Ureter (tissue), 1 donor: ENCODE data around the gene SNORC. TPM values are rescaled to one million over a fixed set of nuclear protein-coding genes. Genes with fewer than 3 reads are reported as not detected.

Source experiments
- DNase-seq: peaks from one replicate; pipeline ENCODE4 v3.0.0-alpha.2; 2020; ENCODE audit warnings: low spot score
- total RNA-seq: library from RNA; stranded (reverse); gene quantifications from one replicate; pipeline ENCODE4 v1.2.4, GENCODE V29; 2023
- donor health status: DM: yes; HTN: yes; CAD: no.

The SNORC gene
- total RNA-seq, 1 donor from 2014 or later: 7.3 TPM

DNA sequence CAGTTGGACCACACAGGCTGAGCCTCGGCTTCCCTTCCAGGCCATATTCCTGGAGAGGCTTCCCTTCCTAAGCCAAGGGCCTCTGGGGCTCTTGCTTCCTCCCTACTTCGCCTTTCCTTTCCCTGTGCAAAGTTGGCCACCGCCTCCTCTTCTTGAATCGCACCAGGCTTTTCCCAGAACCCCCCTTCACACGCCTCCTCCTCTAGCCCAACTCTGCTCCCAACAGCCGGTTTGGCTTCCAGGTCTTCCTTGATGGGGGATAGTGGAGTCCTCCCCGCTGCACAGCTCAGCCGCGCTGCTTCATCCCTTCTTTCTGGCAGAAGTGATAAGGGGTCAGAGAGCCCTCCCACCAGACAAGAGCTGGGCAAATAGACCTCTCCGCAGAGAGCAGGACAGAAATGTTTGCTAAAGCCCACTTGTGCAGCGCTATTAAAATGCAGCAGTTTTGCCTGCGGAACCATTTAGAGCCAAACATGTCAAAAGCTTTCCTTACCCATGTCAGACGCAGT lies 56.4 kb downstream of the SNORC start:
- DNase-seq: no peak

DNA sequence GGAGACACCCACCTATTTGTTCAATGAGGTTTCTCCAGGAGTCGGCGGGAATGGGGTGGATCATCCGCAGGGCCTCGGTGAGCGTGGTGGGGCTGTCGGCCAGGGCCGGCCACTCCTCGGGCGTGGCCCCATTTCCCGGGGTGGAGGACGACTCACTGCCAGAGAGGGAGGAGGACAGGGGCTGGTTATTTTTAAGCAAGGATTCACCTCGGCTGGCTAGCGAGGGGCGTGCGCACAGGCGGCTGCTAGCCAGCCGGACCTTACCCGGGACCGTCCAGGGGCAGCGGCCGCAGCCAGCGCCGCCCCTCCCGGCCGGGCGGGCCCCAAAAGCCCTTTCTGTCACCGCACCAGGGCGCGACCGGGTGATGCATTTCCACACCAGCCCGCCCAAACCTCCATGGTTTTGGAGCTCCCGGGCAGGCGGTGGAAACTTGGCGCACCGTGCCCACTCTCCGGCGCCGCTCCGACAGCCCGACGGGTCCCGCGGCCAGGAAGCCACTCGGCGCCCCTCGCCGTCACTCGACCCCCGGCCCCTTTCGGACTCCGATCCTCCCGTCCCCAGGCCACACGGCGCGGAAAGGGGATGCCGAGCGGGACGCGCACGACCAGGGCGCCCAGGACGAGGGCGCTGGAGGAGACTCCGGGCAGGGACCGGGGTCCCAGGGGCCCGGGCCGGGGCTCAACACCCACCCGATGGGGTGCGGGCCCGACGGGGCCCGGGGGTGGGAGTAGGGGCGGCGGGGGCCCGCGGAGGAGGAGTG lies 57.1 kb downstream of the SNORC start:
- DNase-seq: no peak

GRCh38 chr2:232927793-232928550 lies 57.9 kb downstream of the SNORC start:
- DNase-seq: no peak

Other genes starting within 250 kb of the SNORC start
- 15.9 TPM for gene EFHD1, start 236.7 kb upstream of the SNORC start, total RNA-seq
- 100 TPM for gene GIGYF2, start 172.9 kb upstream of the SNORC start, total RNA-seq
- 0.60 TPM for gene KCNJ13, start 93.7 kb upstream of the SNORC start, total RNA-seq
- gene NGEF, start 143.0 kb downstream of the SNORC start, total RNA-seq: 8.1 TPM
- gene NEU2, start 162.4 kb downstream of the SNORC start, total RNA-seq: not detected
- 43.4 TPM for gene INPP5D, start 190.1 kb downstream of the SNORC start, total RNA-seq